K562 (cell line): ENCODE measurements around the gene CBX8. TPM values are rescaled to one million over a fixed set of nuclear protein-coding genes. Genes with fewer than 3 reads are reported as not detected.

Experiments
- ATAC-seq: fragments of 200-7000 bp; cut with Tn5 transposase; 3 replicates; pipeline ENCODE4 v1.9.1; 2020; ENCODE audit warnings: moderate library complexity
- BruUV-seq: library from RNA; stranded (reverse); fragments of 400-500 nt; replicated peaks from 2 replicates; lab custom pipeline; 2021; lab: Mats Ljungman, UMichigan
- CTCF ChIA-PET: fragments of 300-600 bp; formaldehyde crosslinking; extraction: SDS; loops from one replicate; lab custom pipeline; 2021; ENCODE audit warnings: low intra/inter-chr PET ratio; lab: Yijun Ruan, JAX
- POLR2A ChIA-PET: fragments of 300-600, 350-650 bp; sonication (Branson Sonifier 250); formaldehyde crosslinking; extraction: SDS; loops from one replicate; lab custom pipeline; 2021; ENCODE audit warnings: antibody characterized with exemption, inconsistent platforms; lab: Yijun Ruan, JAX
- DNase-seq, 4 experiments: peaks; one replicate each; pipeline versions ENCODE4 v3.0.0 to v3.0.0-alpha.2; 2011 to 2018; ENCODE audit warnings: low spot score in 3 of 4, mixed read lengths in 3 of 4; ENCODE audit errors: extremely low read depth in 1 of 4
- FAIRE-seq: peaks from 2 replicates; lab custom pipeline; 2011; peaks lifted over from hg19 to GRCh38; lab: Jason Lieb, UNC
- H2AFZ ChIP-seq: 2 replicates; pipeline ENCODE4 v1.6.0; 2011; ENCODE audit warnings: low read depth, low read length, control low read depth, inconsistent platforms
- H3K27ac ChIP-seq: fragments of 200-600 bp; 3 replicates; pipeline ENCODE4 v1.8.0; 2011; ENCODE audit warnings: low read depth, mild to moderate bottlenecking, control low read depth, inconsistent platforms, low read length, moderate library complexity, mixed read lengths; ENCODE audit errors: extremely low read depth
- H3K27me3 ChIP-seq, 2 experiments: fragments of 300-600 bp in 1 of 2; 2 replicates in 1 of 2; 3 replicates in 1 of 2; pipeline versions ENCODE4 v1.6.0 to v1.8.0; 2011; ENCODE audit warnings: inconsistent platforms in 2 of 2, low read length in 2 of 2, mild to moderate bottlenecking in 1 of 2, mixed read lengths in 1 of 2, moderate library complexity in 1 of 2; ENCODE audit not compliant: control insufficient read depth in 2 of 2, insufficient read depth in 2 of 2
- H3K36me3 ChIP-seq: fragments of 300-600 bp; 3 replicates; pipeline ENCODE4 v1.8.0; 2011; ENCODE audit warnings: mild to moderate bottlenecking, low read length, inconsistent platforms; ENCODE audit not compliant: control insufficient read depth, insufficient read depth
- H3K4me1 ChIP-seq, 2 experiments: fragments of 200-600 bp in 1 of 2; replicated peaks in 1 of 2; 2 replicates in 1 of 2; 3 replicates in 1 of 2; pipeline versions ENCODE4 v1.5.1 to v1.8.0; 2011; ENCODE audit warnings: inconsistent platforms in 2 of 2, low read length in 2 of 2, mild to moderate bottlenecking in 1 of 2, mixed read lengths in 1 of 2, moderate library complexity in 1 of 2; ENCODE audit not compliant: control insufficient read depth in 2 of 2, insufficient read depth in 2 of 2
- H3K4me2 ChIP-seq: 2 replicates; pipeline ENCODE4 v1.6.1; 2011; ENCODE audit warnings: low read length, control low read depth, inconsistent platforms, mixed read lengths; ENCODE audit not compliant: insufficient read depth
- H3K4me3 ChIP-seq: fragments of 200-600 bp; sonication (generic), shearing (Covaris generic); 2 replicates; pipeline ENCODE4 v1.5.1; 2016; ENCODE audit warnings: control low read depth, inconsistent platforms
- H3K79me2 ChIP-seq: fragments of 200-600 bp; 3 replicates; pipeline ENCODE4 v1.8.0; 2011; ENCODE audit warnings: low read length, inconsistent platforms; ENCODE audit not compliant: control insufficient read depth, insufficient read depth
- H3K9ac ChIP-seq, 2 experiments: 2 replicates each; pipeline versions ENCODE4 v1.6.0 to v1.6.1; 2011; ENCODE audit warnings: low read depth in 2 of 2, low read length in 2 of 2, control low read depth in 1 of 2, inconsistent platforms in 1 of 2, mild to moderate bottlenecking in 1 of 2, mixed read lengths in 1 of 2; ENCODE audit not compliant: insufficient read depth in 1 of 2
- H3K9me1 ChIP-seq: one replicate; pipeline ENCODE4 v1.6.0; 2011; ENCODE audit warnings: inconsistent platforms, mild to moderate bottlenecking, low read length, moderate library complexity; ENCODE audit not compliant: control insufficient read depth, insufficient read depth
- H3K9me3 ChIP-seq: replicated peaks from 2 replicates; pipeline ENCODE4 v1.5.1; 2011; ENCODE audit warnings: low read depth, low read length, inconsistent platforms; ENCODE audit not compliant: control insufficient read depth, insufficient read depth
- H4K20me1 ChIP-seq: replicated peaks from 2 replicates; pipeline ENCODE4 v1.6.1; 2011; ENCODE audit warnings: low read length, inconsistent platforms, mixed read lengths; ENCODE audit not compliant: control insufficient read depth, insufficient read depth
- BHLHE40 ChIP-seq: IDR thresholded peaks from 2 replicates; pipeline ENCODE4 v1.6.1; 2011; ENCODE audit warnings: low read length, improper control_type of control experiment
- ELF4 ChIP-seq: fragments of 450-650 bp; formaldehyde crosslinking; IDR thresholded peaks from 2 replicates; pipeline ENCODE4 v1.4.0; 2022; ENCODE audit warnings: missing genetic modification characterization
- WGBS: fragments of 100-300 bp; shearing (Covaris generic); methylation state at CpG from one replicate; pipeline ENCODE4 v1.1.6; 2016; ENCODE audit warnings: low coverage, mixed read lengths; ENCODE audit not compliant: insufficient coverage; ENCODE audit errors: missing lambda C conversion rate; 5-methylcytosine and 5-hydroxymethylcytosine counted together
- in situ Hi-C: fragments of 300-500 bp; cut with MboI; formaldehyde crosslinking; loops from 4 replicates; pipeline ENCODE4 v1.15.0; 2018; ENCODE audit warnings: inconsistent platforms, mixed read lengths
- intact Hi-C: fragments of 100-400 bp; cut with micrococcal nuclease; formaldehyde crosslinking; loops from 2 replicates; pipeline ENCODE4 v1.14.2; 2022
- polyA plus RNA-seq, 8 experiments: library from polyadenylated mRNA; depleted of rRNA in 4 of 8; stranded (reverse) in 5 of 8; unstranded in 3 of 8; fragments of >200 nt; fragmentation: Nextera tagmentation in 2 of 8; fragmentation: Illumina TruSeq in 1 of 8; extraction: Ambion mirVana in 2 of 8; extraction: Trizol in 1 of 8; gene quantifications; 2 replicates each; pipeline versions ENCODE4 v1.2.1 to v1.2.3, GENCODE V29; 2011 to 2014; ENCODE audit warnings: inconsistent platforms in 1 of 8, missing spikeins in 1 of 8
- total RNA-seq, 7 experiments: library from RNA; depleted of rRNA in 6 of 7; stranded (reverse); fragments of >200 nt in 6 of 7; fragmentation: Illumina TruSeq in 2 of 7; extraction: Trizol in 2 of 7; gene quantifications; 2 replicates each; pipeline versions ENCODE4 v1.2.1 to v1.2.3, GENCODE V29; 2011 to 2021; ENCODE audit warnings: low replicate concordance in 1 of 7

Gene CBX8
- total and polyA plus RNA-seq, 9 of the 15 experiments (the other 6 are each of a cell fraction or from before 2014, with no cell fraction given): 0.08 to 11.9 (median 2.6) TPM

- H3K4me2 ChIP-seq: peak overlapping the region; percentile 88
- no peaks in the 10 kb centered on the region for H3K9me1 ChIP-seq
- peaks cover 20% of the 10 kb centered on the region for H3K79me2 ChIP-seq
- H3K27me3 ChIP-seq: no peaks in the 10 kb centered on the region
- H3K9me3 ChIP-seq: no peaks in the 10 kb centered on the region
- peaks cover 20% of the 10 kb centered on the region; the same call in 2 of the 3 replicates for H3K36me3 ChIP-seq
- intact Hi-C loops: loop anchor here (5.0 kb wide), 1 partner anchor 41 kb away; the partner anchor contains the start of gene CBX4
- TSS peak; percentile 86 for BruUV-seq
- no peaks in the 10 kb centered on the region for H4K20me1 ChIP-seq
- DNase-seq (no peak), FAIRE-seq (peak; percentile 67), ATAC-seq (no peak)
- ChIA-PET POLR2A (interaction anchor here (1.1 to 2.1 kb wide), 2 partner anchors 12 to 40 kb away, joined by 8 to 18 read pairs; no protein-coding TSS in a partner anchor), CTCF (no interaction called here)
- TF ChIP-seq BHLHE40: no peak
- no peak for TF ChIP-seq ELF4 (CRISPR knock-in tag)
- no peak overlapping the region for H2AFZ ChIP-seq
- H3K27ac ChIP-seq: peak overlapping the region; percentile 96; the same call in 2 of the 3 replicates
- in situ Hi-C loops: no loop called here
- WGBS: 65% methylated on average over 7 of the region's 8 CpGs
- peaks cover 21 to 73% of the 10 kb centered on the region in 2 experiments for H3K4me1 ChIP-seq
- peak overlapping the region; percentile 84 for H3K4me3 ChIP-seq
- H3K9ac ChIP-seq: peak overlapping the region; percentile 87 to 100; a peak in 3 of 4 replicates
Measured at GRCh38 chr17:79795795-79796443, 958 bp downstream of the CBX8 start.
